H7 (cell line): ENCODE data around the gene RASGEF1B. TPM values are rescaled to one million over a fixed set of nuclear protein-coding genes. Genes with fewer than 3 reads are reported as not detected.

Source experiments
- DNase-seq: peaks from one replicate; pipeline ENCODE4 v3.0.0; 2012
- H3K27me3 ChIP-seq: 2 replicates; pipeline ENCODE4 v1.6.0; 2011; ENCODE audit warnings: mild to moderate bottlenecking, low read length; ENCODE audit not compliant: control insufficient read depth, insufficient read depth
- H3K36me3 ChIP-seq: replicated peaks from 2 replicates; pipeline ENCODE4 v1.5.1; 2011; ENCODE audit warnings: low read length; ENCODE audit not compliant: control insufficient read depth, insufficient read depth
- H3K4me3 ChIP-seq: 2 replicates; pipeline ENCODE4 v1.5.1; 2011; ENCODE audit warnings: low read depth, mild to moderate bottlenecking, control low read depth, low read length, moderate library complexity; ENCODE audit not compliant: insufficient read depth
- total RNA-seq: library from RNA; depleted of rRNA; stranded (reverse); fragments of >200 nt; shearing (Covaris generic); gene quantifications from 2 replicates; pipeline ENCODE4 v1.2.3, GENCODE V29; 2014

RASGEF1B gene
- total RNA-seq, 1 experiment from 2014 or later, result 4.0 TPM

DNA sequence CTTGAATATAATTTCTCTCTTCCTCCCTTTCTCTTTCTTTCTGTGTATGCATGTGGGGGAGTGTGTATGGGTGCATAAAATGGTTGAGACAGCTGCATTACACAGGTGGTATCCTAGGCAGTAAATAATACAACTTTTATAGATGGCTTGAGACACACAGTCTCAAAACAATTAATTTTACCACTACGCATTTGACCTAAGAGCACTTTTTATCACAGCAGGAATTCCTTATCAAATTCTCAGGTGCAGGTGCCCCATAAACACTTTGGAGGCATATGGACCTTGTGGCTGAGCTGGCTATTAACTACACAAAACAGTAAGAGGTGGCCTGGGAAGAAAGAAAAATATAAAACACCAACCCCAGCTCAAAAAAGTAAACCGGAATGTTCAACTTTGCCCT is 91.3 kb downstream of the RASGEF1B start:
- DNase-seq, result no peak
- Histone ChIP-seq H3K4me3 (no peak overlapping the region), H3K36me3 (no peaks in the 10 kb centered on the region), H3K27me3 (no peaks in the 10 kb centered on the region)

DNA sequence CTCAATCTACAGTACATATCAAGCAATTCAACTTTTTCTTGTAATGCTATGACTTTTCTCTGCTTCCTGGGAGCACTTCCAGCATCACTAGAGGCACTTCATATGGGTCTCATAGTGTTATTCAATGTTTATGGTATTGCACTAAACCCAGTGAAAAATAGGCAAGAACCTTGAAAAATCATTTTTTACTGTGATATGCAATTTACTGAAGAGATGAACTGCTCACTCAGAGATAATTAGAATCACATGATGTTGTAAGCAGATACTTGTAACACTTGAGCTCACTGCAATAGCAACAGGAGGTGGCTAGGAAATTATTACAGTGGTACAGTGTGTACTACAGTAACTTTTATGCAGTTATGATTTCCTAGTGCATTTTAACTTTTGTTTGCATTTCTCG is 93.3 kb downstream of the RASGEF1B start:
- H3K36me3 ChIP-seq, result no peaks in the 10 kb centered on the region
- no peaks in the 10 kb centered on the region for H3K27me3 ChIP-seq
- no peak for DNase-seq
- H3K4me3 ChIP-seq, result no peak overlapping the region

DNA sequence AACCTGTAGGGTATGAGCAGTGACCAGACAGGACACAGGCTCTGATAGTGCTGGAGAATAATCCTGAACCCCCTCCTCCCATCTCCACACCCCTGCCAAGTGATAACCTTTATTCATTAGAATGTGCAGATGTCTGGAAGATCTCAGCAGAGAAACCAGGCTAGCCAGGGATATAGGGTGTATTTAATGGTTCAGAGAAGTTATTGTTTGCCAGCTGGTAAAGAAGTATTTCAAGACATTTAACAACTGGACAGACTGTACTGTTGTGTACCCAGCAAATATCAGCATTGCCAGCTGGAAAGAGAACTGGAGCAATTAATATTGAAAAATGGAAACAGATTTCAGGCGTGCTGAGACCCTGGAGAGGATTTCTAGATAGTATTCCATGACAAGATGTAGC is 94.5 kb downstream of the RASGEF1B start:
- H3K27me3 ChIP-seq, result no peaks in the 10 kb centered on the region
- H3K36me3 ChIP-seq, result no peaks in the 10 kb centered on the region
- H3K4me3 ChIP-seq, result no peak overlapping the region
- DNase-seq, result no peak

DNA sequence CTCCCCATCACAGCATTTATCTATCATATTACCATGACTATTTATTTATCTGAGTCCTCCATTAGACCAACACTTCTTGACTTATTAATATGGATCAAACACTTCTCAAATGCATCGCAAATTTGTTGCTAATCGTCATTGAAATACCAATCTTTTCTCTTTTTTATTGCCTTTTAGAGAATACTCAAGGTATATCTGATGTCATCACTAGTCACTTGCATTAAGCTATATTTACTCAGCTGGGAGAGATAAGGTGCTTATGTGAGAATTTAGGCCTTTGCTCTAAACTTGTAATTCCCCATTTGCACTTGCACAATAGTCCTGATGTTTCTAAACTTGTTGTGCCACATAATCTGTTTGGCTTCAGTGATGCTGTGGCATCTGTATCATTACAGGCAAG is 95.0 kb downstream of the RASGEF1B start:
- Histone ChIP-seq H3K27me3 (no peaks in the 10 kb centered on the region), H3K36me3 (no peaks in the 10 kb centered on the region), H3K4me3 (no peak overlapping the region)
- no peak for DNase-seq
